ENCODE results near the gene SNX8. TPM values are rescaled to one million over a fixed set of nuclear protein-coding genes. Genes with fewer than 3 reads are reported as not detected.

SNX8 gene
- total RNA-seq, 1 donor from 2014 or later: 8.3 TPM

- TF ChIP-seq CTCF (IDR thresholded peaks at IDR 0.05) (no peak), POLR2A (IDR thresholded peaks at IDR 0.05) (no peak), POLR2AphosphoS5 (IDR thresholded peaks at IDR 0.05; ENCODE audit: insufficient read depth in 1 of 2, low read depth in 1 of 2) (no peak)
- H3K36me3 ChIP-seq: peaks cover 0 to 33% of the 10 kb centered on the region in 2 donors
- H3K27ac ChIP-seq: no peak overlapping the region
Measured at GRCh38 chr7:2358968-2359527, 44.8 kb upstream of the SNX8 start.

GRCh38 chr7:2357571-2357970, 43.3 kb upstream of the SNX8 start:
- H3K36me3 ChIP-seq: peaks cover 0 to 18% of the 10 kb centered on the region in 2 donors
- intact Hi-C loops (cut with DNase I): loop anchor here (10.0 kb wide), 1 partner anchor 783 kb away; the partner anchor contains the start of gene PSMG3
- no peak overlapping the region for H3K27ac ChIP-seq
- no peak for DNase-seq (ENCODE audit: extremely low spot score in 2 of 2)
- peaks cover 70% of the 10 kb centered on the region for H3K4me1 ChIP-seq
- H3K9me3 ChIP-seq: no peaks in the 10 kb centered on the region
- H3K4me3 ChIP-seq: no peak overlapping the region
- TF ChIP-seq POLR2A (IDR thresholded peaks at IDR 0.05) (no peak), CTCF (IDR thresholded peaks at IDR 0.05) (no peak), POLR2AphosphoS5 (IDR thresholded peaks at IDR 0.05; ENCODE audit: insufficient read depth in 1 of 2, low read depth in 1 of 2) (no peak)
- no peaks in the 10 kb centered on the region for H3K27me3 ChIP-seq

More at GRCh38 chr7:2358968-2359527, 44.8 kb upstream of the SNX8 start:
- Histone ChIP-seq H3K4me1 (peaks cover 61% of the 10 kb centered on the region), H3K4me3 (no peak overlapping the region), H3K9me3 (no peaks in the 10 kb centered on the region), H3K27me3 (no peaks in the 10 kb centered on the region)
- no peak for DNase-seq (ENCODE audit: extremely low spot score in 2 of 2)
- intact Hi-C loops (cut with DNase I): loop anchor here (10.0 kb wide), 1 partner anchor 784 kb away; the partner anchor contains the start of gene PSMG3

GRCh38 chr7:2357165-2357564, 42.9 kb upstream of the SNX8 start:
- intact Hi-C loops (cut with DNase I): loop anchor here (10.0 kb wide), 1 partner anchor 782 kb away; the partner anchor contains the start of gene PSMG3
- Histone ChIP-seq H3K27me3 (no peaks in the 10 kb centered on the region), H3K4me1 (peaks cover 70% of the 10 kb centered on the region), H3K4me3 (peak overlapping the region in 1 of 2 donors; percentile 100), H3K9me3 (no peaks in the 10 kb centered on the region), H3K36me3 (peaks cover 0 to 14% of the 10 kb centered on the region in 2 donors), H3K27ac (no peak overlapping the region)
- no peak for DNase-seq (ENCODE audit: extremely low spot score in 2 of 2)
- TF ChIP-seq CTCF (IDR thresholded peaks at IDR 0.05): no peak
- TF ChIP-seq POLR2A (IDR thresholded peaks at IDR 0.05): no peak
- TF ChIP-seq POLR2AphosphoS5 (IDR thresholded peaks at IDR 0.05; ENCODE audit: insufficient read depth in 1 of 2, low read depth in 1 of 2): no peak

GRCh38 chr7:2355705-2356008, 41.4 kb upstream of the SNX8 start:
- Histone ChIP-seq H3K4me1 (peaks cover 63% of the 10 kb centered on the region), H3K27ac (no peak overlapping the region), H3K9me3 (no peaks in the 10 kb centered on the region), H3K4me3 (peak overlapping the region; percentile 99 to 100), H3K36me3 (no peaks in the 10 kb centered on the region), H3K27me3 (no peaks in the 10 kb centered on the region)
- no peak for TF ChIP-seq CTCF (IDR thresholded peaks at IDR 0.05)
- TF ChIP-seq POLR2A (IDR thresholded peaks at IDR 0.05): no peak
- TF ChIP-seq POLR2AphosphoS5 (IDR thresholded peaks at IDR 0.05; ENCODE audit: insufficient read depth in 1 of 2, low read depth in 1 of 2): no peak
- no peak for DNase-seq (ENCODE audit: extremely low spot score in 2 of 2)
- intact Hi-C loops (cut with DNase I): loop anchor here (10.0 kb wide), 1 partner anchor 781 kb away; the partner anchor contains the start of gene PSMG3

All from vagina (tissue), 2 donors.